H1 (cell line): Measurements from ENCODE around the gene PRDM15. TPM values are rescaled to one million over a fixed set of nuclear protein-coding genes. Genes with fewer than 3 reads are reported as not detected.

Experiments used
- CTCF ChIA-PET: fragments of 300-600 bp; sonication (Branson Sonifier 250); formaldehyde crosslinking; loops from one replicate; lab custom pipeline; 2021; ENCODE audit not compliant: partially characterized antibody; lab: Charles Lee
- POLR2A ChIA-PET: fragments of 300-600 bp; sonication (Branson Sonifier 250); formaldehyde crosslinking; loops from one replicate; lab custom pipeline; 2021; ENCODE audit warnings: inconsistent platforms; ENCODE audit not compliant: partially characterized antibody; lab: Charles Lee
- DNase-seq, 2 experiments: peaks; one replicate each; pipeline versions ENCODE4 v3.0.0 to v3.0.0-alpha.2; 2010 to 2022; ENCODE audit warnings: low spot score in 2 of 2, low read depth in 1 of 2, mixed read lengths in 1 of 2
- FAIRE-seq: peaks from 2 replicates; lab custom pipeline; 2011; peaks lifted over from hg19 to GRCh38; lab: Jason Lieb, UNC
- H2AFZ ChIP-seq: 2 replicates; pipeline ENCODE4 v1.8.1; 2012; ENCODE audit warnings: low read length, inconsistent platforms
- H2AK5ac ChIP-seq: 2 replicates; pipeline ENCODE4 v1.6.1; 2013; ENCODE audit warnings: low read depth, low read length
- H2BK120ac ChIP-seq: replicated peaks from 2 replicates; pipeline ENCODE3; 2013; ENCODE audit warnings: low read depth, low read length, inconsistent platforms
- H2BK12ac ChIP-seq: 2 replicates; pipeline ENCODE4 v1.6.1; 2013; ENCODE audit warnings: low read depth, low read length
- H2BK15ac ChIP-seq: 2 replicates; pipeline ENCODE4 v1.6.1; 2013; ENCODE audit warnings: low read length
- H2BK20ac ChIP-seq: 2 replicates; pipeline ENCODE4 v1.6.1; 2013; ENCODE audit warnings: low read length
- H2BK5ac ChIP-seq: 2 replicates; pipeline ENCODE4 v1.6.1; 2013; ENCODE audit warnings: low read depth, low read length
- H3K14ac ChIP-seq: 2 replicates; pipeline ENCODE4 v1.6.1; 2013; ENCODE audit warnings: inconsistent platforms; ENCODE audit not compliant: insufficient read length
- H3K18ac ChIP-seq: 2 replicates; pipeline ENCODE4 v1.6.1; 2013; ENCODE audit warnings: low read length; ENCODE audit errors: extremely low read depth
- H3K23ac ChIP-seq: 2 replicates; pipeline ENCODE4 v1.6.1; 2013; ENCODE audit warnings: inconsistent platforms; ENCODE audit not compliant: insufficient read length
- H3K23me2 ChIP-seq: 2 replicates; pipeline ENCODE4 v1.6.1; 2013; ENCODE audit warnings: low read depth, low read length
- H3K27ac ChIP-seq: 2 replicates; pipeline ENCODE4 v1.6.1; 2011; ENCODE audit warnings: low read depth, low read length, inconsistent platforms
- H3K27me3 ChIP-seq, 4 experiments: replicated peaks in 1 of 4; 1 replicate in 1 of 4; 2 replicates in 3 of 4; pipeline versions ENCODE4 v1.6.1 to v1.8.1; 2011 to 2013; ENCODE audit warnings: low read length in 3 of 4, mild to moderate bottlenecking in 3 of 4, inconsistent platforms in 2 of 4, mixed read lengths in 2 of 4, moderate library complexity in 1 of 4; ENCODE audit not compliant: control insufficient read depth in 3 of 4, insufficient read depth in 3 of 4; ENCODE audit errors: extremely low read depth in 1 of 4
- H3K36me3 ChIP-seq, 4 experiments: 2 replicates each; pipeline versions ENCODE4 v1.6.1 to v1.8.1; 2011 to 2013; ENCODE audit warnings: mild to moderate bottlenecking in 4 of 4, low read length in 3 of 4, moderate library complexity in 2 of 4, control low read depth in 1 of 4, inconsistent platforms in 1 of 4; ENCODE audit not compliant: insufficient read depth in 4 of 4, control insufficient read depth in 2 of 4
- H3K4ac ChIP-seq: replicated peaks from 2 replicates; pipeline ENCODE3; 2013; ENCODE audit warnings: low read length, low read depth, mixed read lengths, inconsistent platforms; ENCODE audit not compliant: insufficient read length
- H3K4me1 ChIP-seq, 4 experiments: replicated peaks in 1 of 4; 1 replicate in 1 of 4; 2 replicates in 3 of 4; pipeline versions ENCODE4 v1.6.1 to v1.8.1; 2011 to 2013; ENCODE audit warnings: low read length in 3 of 4, inconsistent platforms in 2 of 4, mixed read lengths in 1 of 4; ENCODE audit not compliant: insufficient read depth in 4 of 4, control insufficient read depth in 3 of 4
- H3K4me2 ChIP-seq, 2 experiments: 2 replicates each; pipeline versions ENCODE4 v1.6.1 to v1.8.1; 2011 to 2013; ENCODE audit warnings: low read depth in 2 of 2, low read length in 2 of 2, control low read depth in 1 of 2, inconsistent platforms in 1 of 2, mild to moderate bottlenecking in 1 of 2; ENCODE audit not compliant: insufficient read depth in 1 of 2
- H3K4me3 ChIP-seq, 4 experiments: fragments of 200-600, 300-600 bp in 1 of 4; sonication (generic), shearing (Covaris generic), sonication (Bioruptor Twin) in 1 of 4; 2 replicates each; pipeline versions ENCODE4 v1.5.1 to v1.8.1; 2011 to 2016; ENCODE audit warnings: low read length in 4 of 4, low read depth in 3 of 4, control low read depth in 2 of 4, inconsistent platforms in 2 of 4, mild to moderate bottlenecking in 2 of 4, mixed read lengths in 1 of 4, moderate library complexity in 1 of 4; ENCODE audit not compliant: insufficient read depth in 2 of 4; ENCODE audit errors: extremely low read depth in 1 of 4
- H3K56ac ChIP-seq: replicated peaks from 2 replicates; pipeline ENCODE3; 2013; ENCODE audit warnings: low read depth, mild to moderate bottlenecking, mixed read lengths, low read length, inconsistent platforms; ENCODE audit not compliant: insufficient read length
- H3K79me1 ChIP-seq: 2 replicates; pipeline ENCODE4 v1.6.1; 2013; ENCODE audit warnings: low read depth, low read length, control low read depth
- H3K79me2 ChIP-seq, 2 experiments: 2 replicates each; pipeline versions ENCODE4 v1.6.1 to v1.8.1; 2012 to 2013; ENCODE audit warnings: low read length in 2 of 2, mild to moderate bottlenecking in 2 of 2, inconsistent platforms in 1 of 2; ENCODE audit not compliant: insufficient read depth in 2 of 2, control insufficient read depth in 1 of 2
- H3K9ac ChIP-seq, 4 experiments: replicated peaks in 1 of 4; 1 replicate in 1 of 4; 2 replicates in 3 of 4; pipeline versions ENCODE4 v1.6.1 to v1.8.1; 2011 to 2013; ENCODE audit warnings: low read depth in 3 of 4, low read length in 3 of 4, control low read depth in 2 of 4, mild to moderate bottlenecking in 2 of 4, moderate library complexity in 2 of 4, inconsistent platforms in 1 of 4; ENCODE audit errors: extremely low read depth in 1 of 4
- H3K9me3 ChIP-seq, 2 experiments: 2 replicates each; pipeline versions ENCODE4 v1.6.1 to v1.8.1; 2012 to 2013; ENCODE audit warnings: mild to moderate bottlenecking in 2 of 2, moderate library complexity in 2 of 2, control low read depth in 1 of 2, inconsistent platforms in 1 of 2, low read depth in 1 of 2, low read length in 1 of 2, mixed read lengths in 1 of 2; ENCODE audit not compliant: insufficient read depth in 2 of 2
- H4K20me1 ChIP-seq, 2 experiments: replicated peaks in 1 of 2; 2 replicates each; pipeline versions ENCODE3 to v1.8.1; 2011 to 2013; ENCODE audit warnings: inconsistent platforms in 2 of 2, low read length in 2 of 2, mild to moderate bottlenecking in 1 of 2; ENCODE audit not compliant: insufficient read depth in 2 of 2, control insufficient read depth in 1 of 2
- H4K5ac ChIP-seq: 2 replicates; pipeline ENCODE4 v1.6.1; 2013; ENCODE audit warnings: low read length, low read depth, mixed read lengths, inconsistent platforms; ENCODE audit not compliant: insufficient read length
- H4K8ac ChIP-seq: 2 replicates; pipeline ENCODE4 v1.8.0; 2013; ENCODE audit warnings: mild to moderate bottlenecking, moderate library complexity, low read length, inconsistent platforms; ENCODE audit not compliant: insufficient read depth; ENCODE audit errors: extremely low read depth
- H4K91ac ChIP-seq: replicated peaks from 2 replicates; pipeline ENCODE3; 2013; ENCODE audit warnings: low read length, mixed read lengths, inconsistent platforms; ENCODE audit not compliant: insufficient read length
- ATF2 ChIP-seq: IDR thresholded peaks from 2 replicates; pipeline ENCODE4 v1.6.1; 2012; ENCODE audit warnings: low read length, inconsistent platforms
- ATF3 ChIP-seq: IDR thresholded peaks from 2 replicates; pipeline ENCODE4 v1.6.1; 2011; ENCODE audit warnings: low read depth, mild to moderate bottlenecking, low read length; ENCODE audit not compliant: insufficient read depth
- CHD2 ChIP-seq: IDR thresholded peaks from 2 replicates; pipeline ENCODE4 v1.6.1; 2012; ENCODE audit warnings: low read length, improper control_type of control experiment
- GTF2F1 ChIP-seq: IDR thresholded peaks from 2 replicates; pipeline ENCODE4 v1.6.1; 2012; ENCODE audit warnings: low read depth, low read length, improper control_type of control experiment, borderline replicate concordance
- KDM5A ChIP-seq: fragments of 200-600 bp; IDR thresholded peaks from 2 replicates; pipeline ENCODE4 v1.7.1; 2012; ENCODE audit warnings: mild to moderate bottlenecking, low read length, inconsistent platforms, mixed read lengths
- POLR2A ChIP-seq, 2 experiments: IDR thresholded peaks; 1 replicate in 1 of 2; 2 replicates in 1 of 2; pipeline ENCODE4 v1.6.1; 2011; ENCODE audit warnings: low read depth in 2 of 2, low read length in 2 of 2, mild to moderate bottlenecking in 2 of 2; ENCODE audit errors: control extremely low read depth in 1 of 2
- RAD21 ChIP-seq, 2 experiments: IDR thresholded peaks in 1 of 2; conservative IDR thresholded peaks in 1 of 2; 2 replicates each; pipeline ENCODE4 v1.6.1; 2011; ENCODE audit warnings: low read depth in 2 of 2, low read length in 2 of 2, improper control_type of control experiment in 1 of 2, inconsistent platforms in 1 of 2, mild to moderate bottlenecking in 1 of 2, moderate library complexity in 1 of 2
- RFX5 ChIP-seq: IDR thresholded peaks from 2 replicates; pipeline ENCODE4 v1.6.1; 2011; ENCODE audit warnings: low read depth, low read length, improper control_type of control experiment, borderline replicate concordance
- SAP30 ChIP-seq: fragments of 300-600 bp; sonication (generic); IDR thresholded peaks from 2 replicates; pipeline ENCODE4 v1.7.1; 2012; ENCODE audit warnings: low read length, moderate library complexity, mild to moderate bottlenecking, inconsistent platforms; ENCODE audit not compliant: insufficient read depth, insufficient replicate concordance
- TAF1 ChIP-seq: IDR thresholded peaks from 2 replicates; pipeline ENCODE4 v1.6.1; 2011; ENCODE audit warnings: mild to moderate bottlenecking, low read depth, low read length
- WGBS, 2 experiments: shearing (Covaris generic) in 1 of 2; methylation state at CpG; one replicate each; pipeline versions ENCODE4 v1.1.6 to v1.1.7; 2013 to 2015; ENCODE audit warnings: low lambda C conversion rate in 2 of 2, mixed read lengths in 2 of 2, inconsistent platforms in 1 of 2, low coverage in 1 of 2, missing lambda C conversion rate in 1 of 2; ENCODE audit not compliant: insufficient replicate concordance in 2 of 2, insufficient coverage in 1 of 2, insufficient read length in 1 of 2; ENCODE audit errors: extremely low coverage in 1 of 2, missing lambda C conversion rate in 1 of 2; 5-methylcytosine and 5-hydroxymethylcytosine counted together
- polyA plus RNA-seq, 7 experiments: library from polyadenylated mRNA; depleted of rRNA in 3 of 7; stranded (reverse) in 5 of 7; unstranded in 2 of 7; fragments of >200 nt in 5 of 7; fragments of 200-250 nt in 2 of 7; gene quantifications; 1 replicate in 5 of 7; 2 replicates in 1 of 7; 4 replicates in 1 of 7; pipeline versions ENCODE4 v1.2.1 to v1.2.3, GENCODE V29; 2011 to 2013; ENCODE audit warnings: missing spikeins in 2 of 7, mixed read lengths in 2 of 7
- total RNA-seq: library from RNA; stranded (reverse); fragmentation: NEBNext Ultra II Directional; extraction: Animal tissue kit (Norgen Biotek cat#: 25700); gene quantifications from 2 replicates; pipeline ENCODE4 v1.2.1, GENCODE V29; 2021

PRDM15 gene
- total and polyA plus RNA-seq, 2 of the 8 experiments (the other 6 are each of a cell fraction or from before 2014, with no cell fraction given), result 9.7 to 10.5 TPM

DNA sequence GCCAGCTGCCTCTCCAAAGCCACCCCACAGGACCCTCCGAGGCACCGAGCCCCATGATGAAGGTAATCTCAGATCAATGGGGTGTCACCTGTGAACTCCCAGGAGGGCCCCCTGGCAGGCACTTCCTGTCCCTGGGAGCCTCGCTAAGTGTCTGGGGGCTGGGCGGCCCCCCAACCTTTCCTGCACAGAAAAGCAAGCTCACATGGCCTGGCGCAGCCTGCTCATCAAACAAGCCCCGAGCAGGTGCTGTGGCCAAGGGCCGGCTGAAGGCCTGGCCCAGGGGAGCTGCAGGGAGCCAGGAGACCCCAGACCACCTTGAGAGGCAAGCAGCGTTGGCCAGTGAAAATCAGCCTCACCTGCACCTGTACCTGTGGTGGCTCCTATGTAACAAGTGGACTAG, 115.1 kb downstream of the PRDM15 start:
- H4K20me1 ChIP-seq, result peaks cover 7 to 8% of the 10 kb centered on the region in 2 experiments
- TF ChIP-seq RAD21 (IDR thresholded peaks at IDR 0.05 in 1 of 2, conservative IDR thresholded peaks at IDR 0.05 in 1 of 2; ENCODE audit: low read depth in 2 of 2, low read length in 2 of 2) (no peak), CHD2 (no peak), GTF2F1 (no peak), ATF3 (no peak), TAF1 (no peak), RFX5 (no peak), POLR2A (IDR thresholded peaks at IDR 0.05; ENCODE audit: control extremely low read depth in 1 of 2, low read depth in 2 of 2, low read length in 2 of 2) (no peak), SAP30 (no peak), ATF2 (no peak), KDM5A (no peak)

More for the DNA sequence above, 115.1 kb downstream of the PRDM15 start:
- Histone ChIP-seq H2BK20ac (no peak overlapping the region), H3K23ac (no peak overlapping the region), H2BK5ac (no peak overlapping the region), H3K14ac (no peak overlapping the region), H2BK120ac (no peak overlapping the region), H2BK12ac (peak overlapping the region; percentile 3; the same call in 1 of the 2 replicates), H4K91ac (no peak overlapping the region), H4K8ac (no peak overlapping the region; the same call in 1 of the 2 replicates), H2BK15ac (peak overlapping the region; percentile 77; the same call in 1 of the 2 replicates), H3K79me2 (peaks cover 0 to 31% of the 10 kb centered on the region in 2 experiments; a peak in 3 of 4 replicates), H3K4me1 (peaks cover 31 to 52% (median 35%) of the 10 kb centered on the region in 4 experiments), H2AK5ac (no peak overlapping the region), H3K36me3 (no peaks in the 10 kb centered on the region), H4K5ac (no peak overlapping the region), H3K4ac (no peak overlapping the region), H3K23me2 (peaks cover 28% of the 10 kb centered on the region), H3K4me2 (peak overlapping the region; percentile 87 to 99), H3K4me3 (peak overlapping the region in 2 of 4 experiments; percentile 45 to 63; a peak in 3 of 8 replicates), H3K9ac (no peak overlapping the region), H3K9me3 (no peaks in the 10 kb centered on the region), H3K56ac (no peak overlapping the region), H2AFZ (no peak overlapping the region), H3K27me3 (peaks cover 22 to 76% (median 64%) of the 10 kb centered on the region in 4 experiments), H3K27ac (no peak overlapping the region), H3K18ac (peak overlapping the region; percentile 15; the same call in 1 of the 2 replicates), H3K79me1 (no peaks in the 10 kb centered on the region)
- FAIRE-seq (no peak), DNase-seq (no peak)
- 58% methylated on average over 8 of the region's 8 CpGs; no CpG with 5 or more reads in 1 of the 2 experiments for WGBS, 2 experiments
- CTCF ChIA-PET, result interaction anchor here (1.0 to 9.1 kb wide), 8 partner anchors 10 to 296 kb away, joined by 3 to 71 read pairs (median 8); no protein-coding TSS in a partner anchor
- POLR2A ChIA-PET, result interaction anchor here (0.6 to 4.2 kb wide), 6 partner anchors 8 to 310 kb away, joined by 3 to 23 read pairs (median 8); no protein-coding TSS in a partner anchor
